Esophagus muscularis mucosa (tissue), 4 donors: ENCODE measurements around the gene OR6C70.

ENCODE experiments used
- CTCF ChIP-seq, 3 experiments: fragments of 200-600 bp in 2 of 3; fragments of 450-650 bp in 1 of 3; sonication (generic) in 2 of 3; IDR thresholded peaks; one replicate each; pipeline ENCODE4 v1.5.1; 2017 to 2019; ENCODE audit warnings: antibody characterized with exemption in 3 of 3, mild to moderate bottlenecking in 2 of 3, moderate library complexity in 1 of 3
- EP300 ChIP-seq: sonication (generic); formaldehyde crosslinking; IDR thresholded peaks from one replicate; pipeline ENCODE4 v1.6.1; 2017; ENCODE audit warnings: antibody characterized with exemption
- POLR2A ChIP-seq: fragments of 450-650 bp; IDR thresholded peaks from one replicate; pipeline ENCODE4 v1.6.1; 2017; ENCODE audit warnings: antibody characterized with exemption, moderate library complexity, mild to moderate bottlenecking, low read depth
- POLR2AphosphoS5 ChIP-seq, 2 donors: sonication (generic); formaldehyde crosslinking; IDR thresholded peaks; one replicate each; pipeline ENCODE4 v1.6.1; 2017; ENCODE audit warnings: antibody characterized with exemption in 2 of 2

GRCh38 chr12:55445357-55445756 lies 24.6 kb downstream of the OR6C70 start:
- no peak for TF ChIP-seq POLR2AphosphoS5 (IDR thresholded peaks at IDR 0.05)
- no peak for TF ChIP-seq POLR2A
- TF ChIP-seq CTCF (IDR thresholded peaks at IDR 0.05): no peak
- TF ChIP-seq EP300: no peak
